VCaP (cell line): ENCODE results near the gene CYSTM1.
"Not testable (repeated sequence)": the region's sequence is repeated elsewhere in the genome, so short reads cannot be mapped to it uniquely, and the experiment has no call there.

Source experiments
- H3K27ac ChIP-seq: fragments of 450-650 bp; 2 replicates; pipeline ENCODE4 v1.5.1; 2017
- TF ChIP-seq, protein P1 (sequence below): fragments of 450-650 bp; conservative IDR thresholded peaks from 2 replicates; pipeline ENCODE4 v1.5.1; 2017; ENCODE audit warnings: mild to moderate bottlenecking, moderate library complexity

Gene CYSTM1

GRCh38 chr5:140189977-140190871, 15.2 kb downstream of the CYSTM1 start:
- H3K27ac ChIP-seq: no peak overlapping the region
- TF ChIP-seq, protein P1, sequence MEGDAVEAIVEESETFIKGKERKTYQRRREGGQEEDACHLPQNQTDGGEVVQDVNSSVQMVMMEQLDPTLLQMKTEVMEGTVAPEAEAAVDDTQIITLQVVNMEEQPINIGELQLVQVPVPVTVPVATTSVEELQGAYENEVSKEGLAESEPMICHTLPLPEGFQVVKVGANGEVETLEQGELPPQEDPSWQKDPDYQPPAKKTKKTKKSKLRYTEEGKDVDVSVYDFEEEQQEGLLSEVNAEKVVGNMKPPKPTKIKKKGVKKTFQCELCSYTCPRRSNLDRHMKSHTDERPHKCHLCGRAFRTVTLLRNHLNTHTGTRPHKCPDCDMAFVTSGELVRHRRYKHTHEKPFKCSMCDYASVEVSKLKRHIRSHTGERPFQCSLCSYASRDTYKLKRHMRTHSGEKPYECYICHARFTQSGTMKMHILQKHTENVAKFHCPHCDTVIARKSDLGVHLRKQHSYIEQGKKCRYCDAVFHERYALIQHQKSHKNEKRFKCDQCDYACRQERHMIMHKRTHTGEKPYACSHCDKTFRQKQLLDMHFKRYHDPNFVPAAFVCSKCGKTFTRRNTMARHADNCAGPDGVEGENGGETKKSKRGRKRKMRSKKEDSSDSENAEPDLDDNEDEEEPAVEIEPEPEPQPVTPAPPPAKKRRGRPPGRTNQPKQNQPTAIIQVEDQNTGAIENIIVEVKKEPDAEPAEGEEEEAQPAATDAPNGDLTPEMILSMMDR: no peak

GRCh38 chr5:140190872-140191218, 15.9 kb downstream of the CYSTM1 start:
- no peak overlapping the region for H3K27ac ChIP-seq
- TF ChIP-seq, protein P1: no peak

DNA sequence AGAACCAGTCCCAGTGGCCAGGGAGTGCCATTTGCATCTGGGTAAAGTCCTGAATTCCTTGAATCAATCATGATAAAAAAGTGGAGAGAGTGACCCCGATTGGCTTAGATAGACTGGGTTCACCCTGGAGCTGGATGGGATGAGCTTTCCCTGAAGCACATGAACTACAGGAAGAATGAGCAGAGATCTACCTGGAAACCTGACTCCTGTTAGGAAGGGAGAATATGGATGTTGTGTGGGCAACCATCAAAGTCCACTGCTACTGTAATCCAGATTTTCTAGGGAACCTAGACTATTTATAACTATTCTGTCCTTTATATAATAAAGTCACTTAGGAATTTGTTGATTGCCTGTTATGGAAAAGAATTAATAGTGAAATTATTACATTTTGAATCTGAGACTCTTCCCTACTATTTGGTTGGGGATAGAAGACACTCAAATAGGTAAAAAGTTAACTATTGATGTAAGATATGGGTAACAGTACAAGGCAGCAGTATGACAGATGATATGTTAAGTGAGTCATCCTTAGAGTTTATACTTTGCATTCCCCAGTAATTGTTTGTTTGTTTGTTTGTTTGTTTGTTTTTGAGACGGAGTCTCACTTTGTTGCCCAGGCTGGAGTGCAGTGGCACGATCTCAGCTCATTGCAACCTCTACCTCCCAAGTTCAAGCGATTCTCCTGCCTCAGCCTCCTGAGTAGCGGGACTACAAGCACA, 17.9 kb downstream of the CYSTM1 start:
- TF ChIP-seq, protein P1: no peak
- H3K27ac ChIP-seq: no peak overlapping the region

- TF ChIP-seq, protein P1: no peak
- no peak overlapping the region for H3K27ac ChIP-seq
These were observed 19.7 kb downstream of the CYSTM1 start for GRCh38 chr5:140194662-140195061.

- TF ChIP-seq, protein P1: no peak
- H3K27ac ChIP-seq: no peak overlapping the region
These were observed 21.3 kb downstream of the CYSTM1 start for GRCh38 chr5:140196115-140196814.

GRCh38 chr5:140197023-140197422, 22.0 kb downstream of the CYSTM1 start:
- TF ChIP-seq, protein P1: no peak
- no peak overlapping the region for H3K27ac ChIP-seq

- not testable (repeated sequence) for H3K27ac ChIP-seq
These were observed 23.9 kb downstream of the CYSTM1 start for GRCh38 chr5:140198915-140199314.
